NCI-H128 (cell line): ENCODE results near the gene SSBP1.
A peak's percentile ranks its signal among the peaks of the same experiment; 100 is the strongest.
"Not testable (repeated sequence)": the region's sequence is repeated elsewhere in the genome, so short reads cannot be mapped to it uniquely, and the experiment has no call there.

ENCODE experiments used
- DNase-seq: peaks from one replicate; lab custom pipeline; 2025; ENCODE audit not compliant: unreplicated experiment; lab: John Stamatoyannopoulos, UW

SSBP1 gene

GRCh38 chr7:141737836-141738591, at the start of gene SSBP1:
Gene SSBP1, plus strand, starts transcription at chr7:141738358. Its CDS starts 809 bp downstream, at chr7:141739167.
- peak; percentile 94 for DNase-seq

GRCh38 chr7:141689072-141689825, 48.9 kb upstream of the SSBP1 start:
- DNase-seq: not testable (repeated sequence)

GRCh38 chr7:141691540-141691939, 46.6 kb upstream of the SSBP1 start:
- no peak for DNase-seq

- DNase-seq: no peak
These were observed 46.2 kb upstream of the SSBP1 start for GRCh38 chr7:141691961-141692360.

GRCh38 chr7:141693082-141693481, 45.1 kb upstream of the SSBP1 start:
- DNase-seq: no peak

- DNase-seq: no peak
These were observed 42.3 kb upstream of the SSBP1 start for GRCh38 chr7:141695803-141696289.

GRCh38 chr7:141696348-141696747, 41.8 kb upstream of the SSBP1 start:
- DNase-seq: no peak

- no peak for DNase-seq
These were observed 40.8 kb upstream of the SSBP1 start for GRCh38 chr7:141697211-141697871.

GRCh38 chr7:141698247-141699015, 39.7 kb upstream of the SSBP1 start:
- DNase-seq: no peak

GRCh38 chr7:141699860-141700259, 38.3 kb upstream of the SSBP1 start:
- DNase-seq: no peak

GRCh38 chr7:141700296-141700847, 37.8 kb upstream of the SSBP1 start:
- DNase-seq: no peak

- DNase-seq: no peak
These were observed 37.2 kb upstream of the SSBP1 start for GRCh38 chr7:141700848-141701371.

GRCh38 chr7:141701489-141702046, 36.6 kb upstream of the SSBP1 start:
- DNase-seq: no peak

- peak; percentile 27 for DNase-seq
These were observed 36.1 kb upstream of the SSBP1 start, which contains the start of gene DENND11 for GRCh38 chr7:141702047-141702567. Gene DENND11, minus strand, starts transcription at chr7:141702166. Its CDS starts 13 bp downstream, at chr7:141702153.

- DNase-seq: no peak
These were observed 35.3 kb upstream of the SSBP1 start for GRCh38 chr7:141702892-141703291.

GRCh38 chr7:141704112-141704511, 34.0 kb upstream of the SSBP1 start:
- no peak for DNase-seq

GRCh38 chr7:141704741-141705140, 33.4 kb upstream of the SSBP1 start:
- DNase-seq: no peak

- no peak for DNase-seq
These were observed 31.7 kb upstream of the SSBP1 start for GRCh38 chr7:141706239-141707064.

GRCh38 chr7:141708351-141708750, 29.8 kb upstream of the SSBP1 start, which contains the start of gene WEE2:
Gene WEE2, plus strand, starts transcription at chr7:141708353. Its CDS starts 406 bp downstream, at chr7:141708759.
- no peak for DNase-seq
